WTC11 (cell line): ENCODE results near the gene SLC66A2. TPM values are rescaled to one million over a fixed set of nuclear protein-coding genes. Genes with fewer than 3 reads are reported as not detected.

ENCODE experiments used
- ATAC-seq: fragments of 200-7000 bp; cut with Tn5 transposase; 2 replicates; pipeline ENCODE4 v1.10.0; 2021; ENCODE audit warnings: mild to moderate bottlenecking, moderate library complexity
- CTCF ChIA-PET: fragments of 300-600 bp; sonication (Branson Sonifier 250); formaldehyde crosslinking; loops from one replicate; lab custom pipeline; 2021; ENCODE audit warnings: antibody characterized with exemption; lab: Charles Lee
- POLR2A ChIA-PET: fragments of 350-600 bp; sonication (Branson Sonifier 250); formaldehyde crosslinking; loops from one replicate; lab custom pipeline; 2021; ENCODE audit warnings: antibody characterized with exemption; lab: Charles Lee
- DNase-seq: peaks from one replicate; pipeline ENCODE4 v3.0.0; 2021; ENCODE audit warnings: low spot score
- H3K27ac Mint-ChIP-seq: 2 replicates; pipeline ENCODE4 v1.8.0; 2021; ENCODE audit warnings: mixed read lengths
- H3K27me3 Mint-ChIP-seq: 2 replicates; pipeline ENCODE4 v1.8.0; 2021; ENCODE audit warnings: low read depth, mild to moderate bottlenecking, moderate library complexity, mixed read lengths
- H3K36me3 Mint-ChIP-seq: 2 replicates; pipeline ENCODE4 v1.8.0; 2021; ENCODE audit warnings: mixed read lengths
- H3K4me1 Mint-ChIP-seq: 2 replicates; pipeline ENCODE4 v1.8.0; 2022; ENCODE audit warnings: mixed read lengths
- H3K4me3 Mint-ChIP-seq: 2 replicates; pipeline ENCODE4 v1.8.0; 2021; ENCODE audit warnings: mild to moderate bottlenecking, moderate library complexity, mixed read lengths
- H3K9me3 Mint-ChIP-seq: 2 replicates; pipeline ENCODE4 v1.8.0; 2021; ENCODE audit warnings: mixed read lengths
- ESRRA ChIP-seq: sonication (generic); formaldehyde crosslinking; IDR thresholded peaks from 2 replicates; pipeline ENCODE4 v1.8.1; 2022; ENCODE audit warnings: mild to moderate bottlenecking, missing genetic modification reagents, borderline replicate concordance
- KAT7 ChIP-seq: sonication (generic); formaldehyde crosslinking; IDR thresholded peaks from 2 replicates; pipeline ENCODE4 v1.8.1; 2023; ENCODE audit warnings: missing genetic modification reagents, mild to moderate bottlenecking, borderline replicate concordance
- MYBL2 ChIP-seq: sonication (generic); formaldehyde crosslinking; IDR thresholded peaks from 2 replicates; pipeline ENCODE4 v1.8.1; 2023; ENCODE audit warnings: mild to moderate bottlenecking, moderate library complexity, missing genetic modification reagents
- NFE2L1 ChIP-seq: sonication (generic); formaldehyde crosslinking; IDR thresholded peaks from 2 replicates; pipeline ENCODE4 v1.8.1; 2023; ENCODE audit warnings: missing genetic modification reagents
- NR3C1 ChIP-seq: sonication (generic); formaldehyde crosslinking; conservative IDR thresholded peaks from 2 replicates; pipeline ENCODE4 v1.8.1; 2023; ENCODE audit warnings: low read depth, mild to moderate bottlenecking, missing genetic modification reagents
- SMAD4 ChIP-seq: sonication (generic); formaldehyde crosslinking; IDR thresholded peaks from 2 replicates; pipeline ENCODE4 v1.8.0; 2022; ENCODE audit warnings: mild to moderate bottlenecking, missing genetic modification reagents
- SOX15 ChIP-seq: fragments of 250-450 bp; sonication (Bioruptor Pico); IDR thresholded peaks from 2 replicates; pipeline ENCODE4 v1.9.0; 2021; ENCODE audit warnings: mild to moderate bottlenecking
- ZNF219 ChIP-seq: sonication (generic); formaldehyde crosslinking; IDR thresholded peaks from 2 replicates; pipeline ENCODE4 v1.8.0; 2023; ENCODE audit warnings: missing genetic modification reagents, mild to moderate bottlenecking, borderline replicate concordance
- ZNF317 ChIP-seq: sonication (generic); formaldehyde crosslinking; IDR thresholded peaks from 2 replicates; pipeline ENCODE4 v1.8.1; 2023; ENCODE audit warnings: low read depth, mild to moderate bottlenecking, moderate library complexity, missing genetic modification reagents, borderline replicate concordance
- ZNF671 ChIP-seq: fragments of 250-450 bp; sonication (Bioruptor Pico); IDR thresholded peaks from 2 replicates; pipeline ENCODE4 v1.8.0; 2021; ENCODE audit warnings: mild to moderate bottlenecking
- total RNA-seq: library from RNA; stranded (reverse); gene quantifications from 3 replicates; pipeline ENCODE4 v1.2.3, GENCODE V29; 2021
- TF ChIP-seq, protein P1 (sequence below): sonication (generic); formaldehyde crosslinking; IDR thresholded peaks from 2 replicates; pipeline ENCODE4 v1.8.1; 2023; ENCODE audit warnings: mild to moderate bottlenecking, missing genetic modification reagents, moderate library complexity
- TF ChIP-seq, protein P2 (sequence below): fragments of 250-450 bp; sonication (Bioruptor Pico); IDR thresholded peaks from 2 replicates; pipeline ENCODE4 v1.9.0; 2021; ENCODE audit warnings: mild to moderate bottlenecking
- TF ChIP-seq, protein P3 (sequence below): sonication (generic); formaldehyde crosslinking; IDR thresholded peaks from 2 replicates; pipeline ENCODE4 v1.8.0; 2022; ENCODE audit warnings: missing genetic modification reagents
- TF ChIP-seq, protein P4 (sequence below): sonication (generic); formaldehyde crosslinking; IDR thresholded peaks from 2 replicates; pipeline ENCODE4 v1.8.1; 2022; ENCODE audit warnings: low read depth, mild to moderate bottlenecking, moderate library complexity, missing genetic modification reagents, borderline replicate concordance
- TF ChIP-seq, protein P5 (sequence below): fragments of 250-450 bp; sonication (Bioruptor Pico); IDR thresholded peaks from 2 replicates; pipeline ENCODE4 v1.9.0; 2021; ENCODE audit warnings: moderate library complexity, mild to moderate bottlenecking, inconsistent platforms, borderline replicate concordance
- TF ChIP-seq, protein P6 (sequence below): sonication (generic); formaldehyde crosslinking; IDR thresholded peaks from 2 replicates; pipeline ENCODE4 v1.8.1; 2023; ENCODE audit warnings: mild to moderate bottlenecking, missing genetic modification reagents

Gene SLC66A2
- total RNA-seq, 1 experiment from 2014 or later: 20.9 TPM

DNA sequence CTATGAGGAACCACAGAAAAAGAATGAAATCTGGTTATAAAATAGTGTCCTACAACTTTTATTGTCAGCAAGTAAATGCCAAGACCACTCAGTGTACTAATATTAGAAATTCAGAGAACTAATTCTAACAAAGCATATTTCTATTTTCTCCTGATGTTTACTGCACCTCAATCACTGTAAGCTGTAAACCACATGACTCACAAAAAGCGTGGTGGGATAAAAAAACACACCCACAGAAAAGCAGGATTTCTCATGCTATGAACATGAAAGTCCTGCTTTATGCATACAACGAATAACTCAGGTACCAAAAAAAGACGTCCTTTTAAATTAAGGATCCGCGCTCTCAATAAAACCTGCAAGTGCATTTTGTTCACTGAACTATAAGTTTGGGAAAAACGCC is 36.1 kb upstream of the SLC66A2 start:
- DNase-seq (no peak), ATAC-seq (no peak)
- Mint-ChIP-seq H3K4me3 (peak overlapping the region; percentile 87), H3K9me3 (no peaks in the 10 kb centered on the region), H3K27ac (peak overlapping the region; percentile 63), H3K4me1 (peaks cover 24% of the 10 kb centered on the region), H3K27me3 (no peaks in the 10 kb centered on the region), H3K36me3 (peaks cover 20% of the 10 kb centered on the region)
- CTCF ChIA-PET: interaction anchor here (2.5 kb wide), 1 partner anchor 54 kb away, joined by 5 read pairs; no protein-coding TSS in a partner anchor
- TF ChIP-seq, protein P1, sequence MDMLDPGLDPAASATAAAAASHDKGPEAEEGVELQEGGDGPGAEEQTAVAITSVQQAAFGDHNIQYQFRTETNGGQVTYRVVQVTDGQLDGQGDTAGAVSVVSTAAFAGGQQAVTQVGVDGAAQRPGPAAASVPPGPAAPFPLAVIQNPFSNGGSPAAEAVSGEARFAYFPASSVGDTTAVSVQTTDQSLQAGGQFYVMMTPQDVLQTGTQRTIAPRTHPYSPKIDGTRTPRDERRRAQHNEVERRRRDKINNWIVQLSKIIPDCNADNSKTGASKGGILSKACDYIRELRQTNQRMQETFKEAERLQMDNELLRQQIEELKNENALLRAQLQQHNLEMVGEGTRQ (CRISPR knock-in tag): no peak
- TF ChIP-seq NR3C1 (CRISPR knock-in tag) (no peak), ZNF317 (CRISPR knock-in tag) (no peak), MYBL2 (CRISPR knock-in tag) (no peak), NFE2L1 (no peak), SMAD4 (no peak), SOX15 (CRISPR knock-in tag) (no peak), KAT7 (CRISPR knock-in tag) (no peak), ESRRA (CRISPR knock-in tag) (no peak), ZNF671 (CRISPR knock-in tag) (no peak), ZNF219 (CRISPR knock-in tag) (no peak)
- TF ChIP-seq, protein P2, sequence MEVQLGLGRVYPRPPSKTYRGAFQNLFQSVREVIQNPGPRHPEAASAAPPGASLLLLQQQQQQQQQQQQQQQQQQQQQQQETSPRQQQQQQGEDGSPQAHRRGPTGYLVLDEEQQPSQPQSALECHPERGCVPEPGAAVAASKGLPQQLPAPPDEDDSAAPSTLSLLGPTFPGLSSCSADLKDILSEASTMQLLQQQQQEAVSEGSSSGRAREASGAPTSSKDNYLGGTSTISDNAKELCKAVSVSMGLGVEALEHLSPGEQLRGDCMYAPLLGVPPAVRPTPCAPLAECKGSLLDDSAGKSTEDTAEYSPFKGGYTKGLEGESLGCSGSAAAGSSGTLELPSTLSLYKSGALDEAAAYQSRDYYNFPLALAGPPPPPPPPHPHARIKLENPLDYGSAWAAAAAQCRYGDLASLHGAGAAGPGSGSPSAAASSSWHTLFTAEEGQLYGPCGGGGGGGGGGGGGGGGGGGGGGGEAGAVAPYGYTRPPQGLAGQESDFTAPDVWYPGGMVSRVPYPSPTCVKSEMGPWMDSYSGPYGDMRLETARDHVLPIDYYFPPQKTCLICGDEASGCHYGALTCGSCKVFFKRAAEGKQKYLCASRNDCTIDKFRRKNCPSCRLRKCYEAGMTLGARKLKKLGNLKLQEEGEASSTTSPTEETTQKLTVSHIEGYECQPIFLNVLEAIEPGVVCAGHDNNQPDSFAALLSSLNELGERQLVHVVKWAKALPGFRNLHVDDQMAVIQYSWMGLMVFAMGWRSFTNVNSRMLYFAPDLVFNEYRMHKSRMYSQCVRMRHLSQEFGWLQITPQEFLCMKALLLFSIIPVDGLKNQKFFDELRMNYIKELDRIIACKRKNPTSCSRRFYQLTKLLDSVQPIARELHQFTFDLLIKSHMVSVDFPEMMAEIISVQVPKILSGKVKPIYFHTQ: no peak
- TF ChIP-seq, protein P3, sequence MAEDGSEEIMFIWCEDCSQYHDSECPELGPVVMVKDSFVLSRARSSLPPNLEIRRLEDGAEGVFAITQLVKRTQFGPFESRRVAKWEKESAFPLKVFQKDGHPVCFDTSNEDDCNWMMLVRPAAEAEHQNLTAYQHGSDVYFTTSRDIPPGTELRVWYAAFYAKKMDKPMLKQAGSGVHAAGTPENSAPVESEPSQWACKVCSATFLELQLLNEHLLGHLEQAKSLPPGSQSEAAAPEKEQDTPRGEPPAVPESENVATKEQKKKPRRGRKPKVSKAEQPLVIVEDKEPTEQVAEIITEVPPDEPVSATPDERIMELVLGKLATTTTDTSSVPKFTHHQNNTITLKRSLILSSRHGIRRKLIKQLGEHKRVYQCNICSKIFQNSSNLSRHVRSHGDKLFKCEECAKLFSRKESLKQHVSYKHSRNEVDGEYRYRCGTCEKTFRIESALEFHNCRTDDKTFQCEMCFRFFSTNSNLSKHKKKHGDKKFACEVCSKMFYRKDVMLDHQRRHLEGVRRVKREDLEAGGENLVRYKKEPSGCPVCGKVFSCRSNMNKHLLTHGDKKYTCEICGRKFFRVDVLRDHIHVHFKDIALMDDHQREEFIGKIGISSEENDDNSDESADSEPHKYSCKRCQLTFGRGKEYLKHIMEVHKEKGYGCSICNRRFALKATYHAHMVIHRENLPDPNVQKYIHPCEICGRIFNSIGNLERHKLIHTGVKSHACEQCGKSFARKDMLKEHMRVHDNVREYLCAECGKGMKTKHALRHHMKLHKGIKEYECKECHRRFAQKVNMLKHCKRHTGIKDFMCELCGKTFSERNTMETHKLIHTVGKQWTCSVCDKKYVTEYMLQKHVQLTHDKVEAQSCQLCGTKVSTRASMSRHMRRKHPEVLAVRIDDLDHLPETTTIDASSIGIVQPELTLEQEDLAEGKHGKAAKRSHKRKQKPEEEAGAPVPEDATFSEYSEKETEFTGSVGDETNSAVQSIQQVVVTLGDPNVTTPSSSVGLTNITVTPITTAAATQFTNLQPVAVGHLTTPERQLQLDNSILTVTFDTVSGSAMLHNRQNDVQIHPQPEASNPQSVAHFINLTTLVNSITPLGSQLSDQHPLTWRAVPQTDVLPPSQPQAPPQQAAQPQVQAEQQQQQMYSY (CRISPR knock-in tag): no peak
- TF ChIP-seq, protein P4, sequence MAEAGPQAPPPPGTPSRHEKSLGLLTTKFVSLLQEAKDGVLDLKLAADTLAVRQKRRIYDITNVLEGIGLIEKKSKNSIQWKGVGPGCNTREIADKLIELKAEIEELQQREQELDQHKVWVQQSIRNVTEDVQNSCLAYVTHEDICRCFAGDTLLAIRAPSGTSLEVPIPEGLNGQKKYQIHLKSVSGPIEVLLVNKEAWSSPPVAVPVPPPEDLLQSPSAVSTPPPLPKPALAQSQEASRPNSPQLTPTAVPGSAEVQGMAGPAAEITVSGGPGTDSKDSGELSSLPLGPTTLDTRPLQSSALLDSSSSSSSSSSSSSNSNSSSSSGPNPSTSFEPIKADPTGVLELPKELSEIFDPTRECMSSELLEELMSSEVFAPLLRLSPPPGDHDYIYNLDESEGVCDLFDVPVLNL (CRISPR knock-in tag): no peak
- TF ChIP-seq, protein P5, sequence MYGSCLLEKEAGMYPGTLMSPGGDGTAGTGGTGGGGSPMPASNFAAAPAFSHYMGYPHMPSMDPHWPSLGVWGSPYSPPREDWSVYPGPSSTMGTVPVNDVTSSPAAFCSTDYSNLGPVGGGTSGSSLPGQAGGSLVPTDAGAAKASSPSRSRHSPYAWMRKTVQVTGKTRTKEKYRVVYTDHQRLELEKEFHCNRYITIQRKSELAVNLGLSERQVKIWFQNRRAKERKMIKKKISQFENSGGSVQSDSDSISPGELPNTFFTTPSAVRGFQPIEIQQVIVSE (CRISPR knock-in tag): no peak
- TF ChIP-seq, protein P6, sequence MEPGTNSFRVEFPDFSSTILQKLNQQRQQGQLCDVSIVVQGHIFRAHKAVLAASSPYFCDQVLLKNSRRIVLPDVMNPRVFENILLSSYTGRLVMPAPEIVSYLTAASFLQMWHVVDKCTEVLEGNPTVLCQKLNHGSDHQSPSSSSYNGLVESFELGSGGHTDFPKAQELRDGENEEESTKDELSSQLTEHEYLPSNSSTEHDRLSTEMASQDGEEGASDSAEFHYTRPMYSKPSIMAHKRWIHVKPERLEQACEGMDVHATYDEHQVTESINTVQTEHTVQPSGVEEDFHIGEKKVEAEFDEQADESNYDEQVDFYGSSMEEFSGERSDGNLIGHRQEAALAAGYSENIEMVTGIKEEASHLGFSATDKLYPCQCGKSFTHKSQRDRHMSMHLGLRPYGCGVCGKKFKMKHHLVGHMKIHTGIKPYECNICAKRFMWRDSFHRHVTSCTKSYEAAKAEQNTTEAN (CRISPR knock-in tag): no peak
- POLR2A ChIA-PET: interaction anchor here (1.4 kb wide), 1 partner anchor 20 kb away, joined by 5 read pairs; no protein-coding TSS in a partner anchor
